GM23338 (cell line): Measurements from ENCODE around the gene TNFRSF21. TPM values are rescaled to one million over a fixed set of nuclear protein-coding genes. Genes with fewer than 3 reads are reported as not detected.

Experiments used
- ATAC-seq: fragments of 200-7000 bp; cut with Tn5 transposase; 3 replicates; pipeline ENCODE4 v1.9.1; 2020
- DNase-seq: peaks from one replicate; pipeline ENCODE4 v3.0.0-alpha.2; 2015; ENCODE audit warnings: low spot score
- H2AFZ ChIP-seq: fragments of 200-600 bp; sonication (generic); 2 replicates; pipeline ENCODE4 v1.8.0; 2016; ENCODE audit warnings: antibody characterized with exemption, mild to moderate bottlenecking, moderate library complexity
- H3F3A ChIP-seq: fragments of 200-600 bp; sonication (generic); replicated peaks from 2 replicates; pipeline ENCODE4 v1.8.0; 2017; ENCODE audit warnings: antibody characterized with exemption, mixed run types, low read depth
- H3K27ac ChIP-seq: fragments of 200-600 bp; sonication (generic); 2 replicates; pipeline ENCODE4 v1.6.1; 2016; ENCODE audit warnings: low read depth
- H3K27me3 ChIP-seq: fragments of 200-600 bp; sonication (generic); 2 replicates; pipeline ENCODE4 v1.8.0; 2016; ENCODE audit warnings: mild to moderate bottlenecking, mixed run types, moderate library complexity; ENCODE audit not compliant: insufficient read depth
- H3K36me3 ChIP-seq: fragments of 200-600 bp; sonication (generic); 2 replicates; pipeline ENCODE4 v1.8.0; 2016; ENCODE audit warnings: mild to moderate bottlenecking; ENCODE audit not compliant: insufficient read depth
- H3K4me1 ChIP-seq: fragments of 200-600 bp; sonication (generic); 2 replicates; pipeline ENCODE4 v1.8.0; 2016; ENCODE audit warnings: mild to moderate bottlenecking, moderate library complexity; ENCODE audit not compliant: insufficient read depth
- H3K4me2 ChIP-seq: fragments of 200-600 bp; sonication (generic); 2 replicates; pipeline ENCODE4 v1.7.1; 2017; ENCODE audit warnings: mixed run types
- H3K4me3 ChIP-seq: fragments of 200-600 bp; sonication (generic); 2 replicates; pipeline ENCODE4 v1.6.1; 2016; ENCODE audit warnings: mixed run types
- H3K79me2 ChIP-seq: fragments of 200-600 bp; sonication (generic); replicated peaks from 2 replicates; pipeline ENCODE4 v1.8.0; 2017; ENCODE audit warnings: mild to moderate bottlenecking; ENCODE audit not compliant: insufficient read depth
- H3K9me2 ChIP-seq: fragments of 200-600 bp; sonication (generic); 2 replicates; pipeline ENCODE4 v1.8.0; 2017; ENCODE audit not compliant: insufficient read depth
- H4K20me1 ChIP-seq: fragments of 200-600 bp; sonication (generic); replicated peaks from 2 replicates; pipeline ENCODE4 v1.8.0; 2017; ENCODE audit warnings: mild to moderate bottlenecking; ENCODE audit not compliant: insufficient read depth
- H3K27ac Mint-ChIP-seq: 2 replicates; pipeline ENCODE4 v1.8.0; 2020; ENCODE audit warnings: inconsistent platforms, mild to moderate bottlenecking, moderate library complexity, mixed read lengths
- H3K27me3 Mint-ChIP-seq: 3 replicates; pipeline ENCODE4 v1.8.0; 2022; ENCODE audit warnings: low read depth, mild to moderate bottlenecking, moderate library complexity, mixed read lengths, inconsistent platforms; ENCODE audit not compliant: insufficient read depth, poor library complexity
- H3K36me3 Mint-ChIP-seq: 3 replicates; pipeline ENCODE4 v1.8.0; 2021; ENCODE audit warnings: low read depth, mild to moderate bottlenecking, inconsistent platforms, moderate library complexity, mixed read lengths
- H3K4me1 Mint-ChIP-seq: 3 replicates; pipeline ENCODE4 v1.8.0; 2020; ENCODE audit warnings: mild to moderate bottlenecking, inconsistent platforms, mixed read lengths
- H3K4me3 Mint-ChIP-seq: 3 replicates; pipeline ENCODE4 v1.8.0; 2021; ENCODE audit warnings: moderate library complexity, mild to moderate bottlenecking, inconsistent platforms, mixed read lengths
- H3K9me3 Mint-ChIP-seq: 3 replicates; pipeline ENCODE4 v1.8.0; 2020; ENCODE audit warnings: moderate library complexity, mild to moderate bottlenecking, inconsistent platforms, mixed read lengths
- CREB1 ChIP-seq: fragments of 250-450 bp; sonication (Bioruptor Pico); IDR thresholded peaks from 2 replicates; pipeline ENCODE4 v1.5.0; 2020; ENCODE audit warnings: low read depth, mild to moderate bottlenecking, moderate library complexity
- ETS1 ChIP-seq: IDR thresholded peaks from 2 replicates; pipeline ENCODE4 v1.6.1; 2016; ENCODE audit warnings: antibody characterized with exemption
- EZH2phosphoT487 ChIP-seq: fragments of 200-600 bp; sonication (generic); IDR thresholded peaks from one replicate; pipeline ENCODE4 v1.8.1; 2018; ENCODE audit warnings: antibody characterized with exemption; ENCODE audit not compliant: unreplicated experiment
- JUNB ChIP-seq: IDR thresholded peaks from one replicate; pipeline ENCODE4 v1.6.1; 2016; ENCODE audit warnings: antibody characterized with exemption; ENCODE audit not compliant: unreplicated experiment
- NANOG ChIP-seq: IDR thresholded peaks from 2 replicates; pipeline ENCODE4 v1.6.1; 2016; ENCODE audit warnings: antibody characterized with exemption, borderline replicate concordance
- REST ChIP-seq: IDR thresholded peaks from one replicate; pipeline ENCODE4 v1.6.1; 2018; ENCODE audit warnings: antibody characterized with exemption; ENCODE audit not compliant: unreplicated experiment
- ZNF114 ChIP-seq: fragments of 250-450 bp; sonication (Bioruptor Pico); IDR thresholded peaks from 2 replicates; pipeline ENCODE4 v1.5.0; 2020; ENCODE audit warnings: mild to moderate bottlenecking, moderate library complexity
- ZNF331 ChIP-seq: fragments of 250-450 bp; sonication (Bioruptor Pico); IDR thresholded peaks from 2 replicates; pipeline ENCODE4 v1.5.0; 2020; ENCODE audit warnings: low read depth, mild to moderate bottlenecking, moderate library complexity
- ZNF462 ChIP-seq: fragments of 250-450 bp; sonication (Bioruptor Pico); IDR thresholded peaks from 2 replicates; pipeline ENCODE4 v1.5.0; 2020; ENCODE audit warnings: mild to moderate bottlenecking, moderate library complexity
- polyA plus RNA-seq: library from polyadenylated mRNA; unstranded; fragments of >200 nt; fragmentation: Nextera tagmentation; extraction: Ambion mirVana; gene quantifications from 2 replicates; pipeline ENCODE4 v1.2.1, GENCODE V29; 2016
- total RNA-seq: library from RNA; depleted of rRNA; stranded (reverse); fragments of >200 nt; shearing (Covaris generic); gene quantifications from 2 replicates; pipeline ENCODE4 v1.2.3, GENCODE V29; 2014

The TNFRSF21 gene
- total and polyA plus RNA-seq, 2 experiments from 2014 or later = 22.1 to 48.1 TPM

GRCh38 chr6:47262231-47262630 is 47.5 kb downstream of the TNFRSF21 start:
- H3K36me3 Mint-ChIP-seq = peaks cover 15% of the 10 kb centered on the region
- Histone ChIP-seq H3K9me2 (0 out of 2 replicates have a peak, but pooled peaks cover 4% of the 10 kb centered on the region), H3K79me2 (peaks cover 81% of the 10 kb centered on the region), H3K36me3 (peaks cover 7% of the 10 kb centered on the region; the same call in 1 of the 2 replicates), H3K4me3 (no peak overlapping the region), H3K4me2 (no peak overlapping the region), H3F3A (no peaks in the 10 kb centered on the region), H2AFZ (no peak overlapping the region), H4K20me1 (peaks cover 34% of the 10 kb centered on the region), H3K27me3 (no peaks in the 10 kb centered on the region), H3K4me1 (peaks cover 7% of the 10 kb centered on the region), H3K27ac (no peak overlapping the region)
- ATAC-seq (no peak), DNase-seq (no peak)
- peaks cover 2% of the 10 kb centered on the region for H3K27me3 Mint-ChIP-seq
- no peak overlapping the region for H3K27ac Mint-ChIP-seq
- H3K4me1 Mint-ChIP-seq = peaks cover 12% of the 10 kb centered on the region
- H3K4me3 Mint-ChIP-seq = no peak overlapping the region
- no peaks in the 10 kb centered on the region for H3K9me3 Mint-ChIP-seq
- no peak for TF ChIP-seq ETS1
- TF ChIP-seq REST = no peak
- no peak for TF ChIP-seq ZNF331 (CRISPR knock-in tag)
- TF ChIP-seq JUNB = no peak
- TF ChIP-seq ZNF462 = no peak
- no peak for TF ChIP-seq CREB1 (CRISPR knock-in tag)
- no peak for TF ChIP-seq NANOG
- no peak for TF ChIP-seq EZH2phosphoT487
- TF ChIP-seq ZNF114 (CRISPR knock-in tag) = no peak
